Erythroblast (primary cell): ENCODE measurements around the gene IKZF3.

Source experiments
- GATA1 ChIP-seq: IDR thresholded peaks from 2 replicates; pipeline ENCODE4 v1.6.1; 2011; ENCODE audit warnings: low read depth, mild to moderate bottlenecking, control low read depth, low read length, moderate library complexity
- POLR2A ChIP-seq: IDR thresholded peaks from 2 replicates; pipeline ENCODE4 v1.6.1; 2011; ENCODE audit warnings: mild to moderate bottlenecking, low read length

GRCh38 chr17:39767147-39767546, 97.0 kb downstream of the IKZF3 start:
- TF ChIP-seq POLR2A (no peak), GATA1 (no peak)
